GM19468 (cell line): ENCODE data around the gene CCDC116.
"Not testable (repeated sequence)": the region's sequence is repeated elsewhere in the genome, so short reads cannot be mapped to it uniquely, and the experiment has no call there.

Source experiments
- ATAC-seq: cut with Tn5 transposase; IDR thresholded peaks from one replicate; pipeline ENCODE4 v1.9.1; 2021; ENCODE audit warnings: mild to moderate bottlenecking, moderate library complexity, moderate number of reproducible peaks; ENCODE audit not compliant: unreplicated experiment; ENCODE audit errors: extremely low read depth

The CCDC116 gene

GRCh38 chr22:21605887-21606564, 26.5 kb upstream of the CCDC116 start:
- no peak for ATAC-seq

- ATAC-seq: no peak
These were observed 25.8 kb upstream of the CCDC116 start for GRCh38 chr22:21606775-21607174.

- not testable (repeated sequence) for ATAC-seq
These were observed 22.9 kb upstream of the CCDC116 start for GRCh38 chr22:21609556-21610157.

- no peak for ATAC-seq
These were observed 21.2 kb upstream of the CCDC116 start for GRCh38 chr22:21611210-21611977.

- ATAC-seq: no peak
These were observed 19.7 kb upstream of the CCDC116 start for GRCh38 chr22:21612858-21613257.

- no peak for ATAC-seq
These were observed 18.9 kb upstream of the CCDC116 start for GRCh38 chr22:21613553-21614233.

GRCh38 chr22:21615731-21616130, 16.8 kb upstream of the CCDC116 start:
- ATAC-seq: no peak

GRCh38 chr22:21617337-21617736, 15.2 kb upstream of the CCDC116 start:
- not testable (repeated sequence) for ATAC-seq

- no peak for ATAC-seq
These were observed 11.5 kb upstream of the CCDC116 start for GRCh38 chr22:21621025-21621424.

GRCh38 chr22:21622011-21622918, 10.3 kb upstream of the CCDC116 start:
- ATAC-seq: no peak

- ATAC-seq: no peak
These were observed 9.5 kb upstream of the CCDC116 start for GRCh38 chr22:21622919-21623647.

- no peak for ATAC-seq
These were observed 9.0 kb upstream of the CCDC116 start for GRCh38 chr22:21623648-21623970.

GRCh38 chr22:21624120-21624879, 8.3 kb upstream of the CCDC116 start:
- ATAC-seq: no peak

GRCh38 chr22:21624880-21625791, 7.4 kb upstream of the CCDC116 start:
- ATAC-seq: no peak

- no peak for ATAC-seq
These were observed 6.4 kb upstream of the CCDC116 start for GRCh38 chr22:21626073-21626734.

- ATAC-seq: no peak
These were observed 5.7 kb upstream of the CCDC116 start for GRCh38 chr22:21626735-21627469.
